Femur (tissue), 1 donor: ENCODE measurements around the gene PDP2.
A peak's percentile ranks its signal among the peaks of the same experiment; 100 is the strongest.
"Not testable (repeated sequence)": the region's sequence is repeated elsewhere in the genome, so short reads cannot be mapped to it uniquely, and the experiment has no call there.

Experiments
- DNase-seq: peaks from one replicate; pipeline ENCODE4 v3.0.0-alpha.2; 2017

The PDP2 gene

DNA sequence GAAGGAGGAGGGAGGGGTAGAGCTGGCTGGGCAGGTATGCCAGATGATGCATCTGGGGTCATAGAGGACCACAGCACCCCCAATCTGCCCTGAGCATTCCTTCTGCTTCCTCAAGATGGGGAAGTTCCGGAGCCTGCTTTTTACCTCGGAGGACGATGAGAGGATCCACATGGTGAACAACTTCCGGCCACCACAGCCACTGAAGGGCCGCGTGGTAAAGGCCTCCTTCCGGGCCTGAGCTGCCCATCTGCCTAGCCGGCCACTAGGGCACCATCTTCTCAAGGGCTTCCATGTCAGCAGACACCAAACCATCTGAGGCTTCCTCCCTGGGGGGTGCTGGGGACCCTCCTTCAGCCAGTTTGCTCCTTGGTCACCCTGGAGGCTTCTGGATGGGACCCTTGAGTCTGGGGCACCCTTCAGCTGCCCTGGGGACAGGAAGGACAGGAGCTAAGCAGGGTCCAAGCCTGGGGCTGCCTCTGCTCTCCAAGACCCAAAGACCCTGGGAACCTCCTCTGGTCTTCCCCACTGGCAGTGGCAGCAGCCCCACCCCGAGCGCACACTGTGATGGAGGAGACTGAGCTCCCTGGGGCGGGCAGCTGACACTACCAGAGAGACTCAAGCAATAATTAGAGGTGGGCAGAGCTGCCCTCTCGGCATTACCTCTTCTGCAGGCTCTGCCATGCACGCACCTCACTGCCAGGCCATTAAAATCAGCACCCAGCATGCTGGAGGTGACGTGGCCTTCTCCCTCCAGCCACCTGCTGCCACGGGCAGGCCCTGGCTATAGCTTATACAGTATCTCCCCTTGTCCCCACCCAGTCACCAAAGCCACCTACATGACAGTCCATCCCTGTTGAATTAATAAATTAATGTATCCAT is 26.8 kb upstream of the PDP2 start:
- DNase-seq: no peak

DNA sequence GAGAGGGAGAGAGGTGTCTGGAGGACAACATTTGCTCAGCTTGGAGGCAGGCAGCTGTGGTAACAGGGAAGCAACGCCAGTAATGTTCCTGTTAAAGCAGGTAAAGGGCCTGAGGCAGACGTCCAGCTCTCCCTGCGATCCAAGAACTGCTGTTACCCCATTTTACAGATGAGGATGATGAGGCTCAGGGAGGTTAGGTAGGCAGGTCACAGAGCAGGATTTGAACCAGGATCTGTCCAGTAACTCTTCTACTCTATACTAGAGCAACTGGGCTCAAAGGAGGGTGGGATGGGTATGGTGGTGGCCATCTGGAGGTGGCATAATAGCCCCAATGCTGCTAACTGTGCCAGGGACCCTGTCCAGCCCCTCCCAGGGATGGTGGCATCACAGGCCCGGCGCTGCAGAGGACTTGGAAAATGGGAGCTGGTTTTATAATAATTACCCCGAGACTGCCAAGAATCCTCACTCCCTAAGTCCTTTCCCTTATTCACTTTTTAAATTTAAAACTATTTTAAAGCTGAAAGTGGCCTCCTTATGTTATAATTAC is 24.1 kb upstream of the PDP2 start:
- DNase-seq: no peak

DNA sequence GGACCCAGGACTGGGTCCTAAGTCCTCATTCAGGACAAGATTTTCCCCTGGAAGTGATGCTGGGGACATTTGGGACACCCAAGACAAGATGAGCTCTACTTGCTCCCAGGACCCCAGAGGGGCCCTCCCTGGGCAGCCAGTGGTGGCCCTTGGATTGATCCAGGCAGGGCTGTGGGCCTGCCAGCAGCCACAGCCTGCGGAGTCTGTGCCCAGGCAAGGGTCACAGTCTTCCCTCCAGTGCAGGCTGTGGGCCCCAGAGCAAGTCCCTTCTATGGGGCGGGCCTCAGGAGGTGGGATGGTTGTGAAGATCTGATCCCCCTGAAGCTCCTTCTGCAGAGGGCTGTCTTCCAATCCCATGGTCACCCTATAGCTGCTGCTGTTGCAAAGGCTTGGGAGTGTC is 23.5 kb upstream of the PDP2 start:
- DNase-seq: no peak

DNA sequence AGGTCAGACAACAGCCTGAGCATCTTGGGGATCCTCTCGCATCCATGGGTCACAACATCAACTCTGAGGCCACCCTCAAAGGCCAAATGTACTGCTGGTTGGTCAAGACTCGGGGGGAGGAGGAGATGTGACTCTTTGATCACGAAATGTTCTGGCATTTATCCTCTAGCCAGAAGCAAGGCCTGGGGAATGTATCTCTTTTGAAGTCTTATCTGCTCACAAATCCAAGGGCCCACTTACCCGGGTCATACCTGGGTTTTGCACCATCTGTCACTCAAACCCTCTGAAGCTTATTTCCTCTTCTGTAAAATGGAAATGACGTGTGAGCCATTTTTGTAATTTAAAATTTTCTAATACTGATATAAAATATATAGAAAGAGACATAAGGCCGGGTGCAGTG is 22.9 kb upstream of the PDP2 start:
- no peak for DNase-seq

DNA sequence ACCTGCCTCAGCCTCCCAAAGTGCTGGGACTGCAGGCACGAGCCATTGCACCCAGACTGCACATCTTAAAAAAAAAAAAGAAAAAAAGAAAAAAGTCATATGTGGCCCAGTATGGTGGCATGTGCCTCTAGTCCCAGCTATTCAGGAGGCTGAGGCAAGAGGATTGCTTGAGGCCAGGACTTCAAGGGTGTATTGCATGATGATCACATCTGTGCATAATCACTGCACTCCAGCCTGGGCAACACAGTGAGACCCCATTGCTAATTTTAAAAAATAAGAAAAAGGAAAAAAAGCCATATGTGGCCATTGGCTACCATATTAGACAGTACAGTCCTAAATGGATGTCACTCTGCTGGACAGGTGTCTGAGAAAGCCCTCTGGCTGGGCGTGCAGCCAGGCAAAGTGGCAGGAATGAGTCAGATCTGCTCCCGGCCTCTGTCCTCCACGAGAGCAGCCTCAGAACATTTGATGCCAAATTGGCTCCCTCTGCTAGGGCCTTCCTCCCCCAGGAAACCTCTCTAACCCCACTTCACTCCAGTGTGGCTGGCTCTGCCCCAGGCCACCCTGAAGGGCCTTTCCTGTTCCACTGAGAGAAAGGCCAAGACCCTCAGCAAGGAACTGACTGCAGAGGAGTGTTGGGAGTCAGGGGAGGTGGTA is 21.4 kb upstream of the PDP2 start:
- DNase-seq: no peak

DNA sequence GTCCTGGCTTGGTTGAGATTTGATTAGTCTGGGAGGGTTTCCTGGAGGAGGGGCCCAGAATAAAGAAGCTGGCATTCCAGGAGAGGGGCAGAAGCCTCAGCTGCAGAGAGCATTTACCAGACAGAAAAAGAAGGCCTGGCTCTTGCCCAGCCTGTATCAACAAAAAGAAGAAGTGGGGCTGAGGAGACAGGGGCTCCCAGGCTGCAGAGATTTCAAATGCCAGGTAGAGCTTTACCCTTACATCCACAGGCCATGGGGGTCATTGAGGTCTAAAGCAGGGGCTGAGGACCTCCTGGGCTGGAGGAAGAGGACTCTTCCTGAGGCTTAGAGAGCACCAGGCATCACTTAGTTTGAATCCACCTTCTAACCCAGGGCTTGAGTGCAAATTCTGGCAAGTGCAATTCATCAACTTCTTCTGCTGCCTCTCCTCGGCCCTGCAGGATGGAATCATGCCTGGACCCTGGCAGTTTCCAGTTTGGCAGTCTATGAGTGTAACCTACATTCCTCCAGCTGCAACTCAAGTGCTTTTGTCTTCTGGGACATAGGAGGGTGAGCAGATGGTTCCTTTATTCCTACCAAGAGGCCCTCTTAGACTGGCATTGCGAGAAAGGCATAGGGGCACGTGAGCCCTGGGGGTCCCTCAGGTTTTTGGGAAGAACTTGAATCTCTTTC is 20.8 kb upstream of the PDP2 start:
- DNase-seq: no peak

DNA sequence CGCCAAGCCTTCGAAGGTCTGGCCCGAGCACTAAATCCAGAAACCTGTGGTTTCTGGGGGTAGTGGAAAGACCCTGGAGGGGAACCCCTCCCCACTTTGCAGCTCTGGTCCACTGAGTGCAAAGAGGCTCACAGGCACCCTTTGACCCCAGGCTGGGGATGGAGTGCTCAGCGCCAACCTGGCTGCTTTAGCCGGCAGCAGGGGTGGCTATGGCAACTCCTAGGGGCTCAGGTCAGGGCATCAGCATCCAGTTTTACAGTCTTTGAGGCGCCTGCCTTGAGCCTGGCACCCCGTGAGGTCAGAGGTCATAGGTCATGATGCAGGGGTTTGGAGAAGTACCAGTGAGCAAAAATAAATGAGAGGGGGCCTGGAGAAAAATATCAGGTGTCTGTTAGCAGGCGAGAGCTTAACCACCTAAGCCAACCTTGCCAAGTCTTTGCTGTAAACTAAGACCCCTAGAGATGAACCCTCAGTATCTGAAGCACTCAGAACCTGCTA is 18.2 kb upstream of the PDP2 start:
- DNase-seq: no peak

DNA sequence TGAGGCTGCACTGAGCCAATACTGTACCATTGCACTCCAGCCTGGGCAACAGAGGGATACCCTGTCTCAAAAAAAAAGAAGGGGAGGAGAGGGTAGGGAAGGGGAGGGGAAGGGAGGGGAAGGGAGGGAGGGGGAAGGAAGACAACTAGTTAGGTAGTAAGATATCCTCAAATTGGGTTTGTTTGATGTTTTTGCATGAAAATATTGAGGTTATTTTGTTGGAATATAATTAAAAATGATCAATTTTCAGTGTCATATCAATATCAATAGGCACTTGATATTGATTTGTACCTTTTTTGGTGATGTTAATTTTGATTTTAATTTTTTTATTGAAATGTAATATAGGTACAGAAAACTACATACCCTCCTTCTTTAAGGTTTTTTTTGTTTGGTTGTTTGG is 16.6 kb upstream of the PDP2 start:
- no peak for DNase-seq

DNA sequence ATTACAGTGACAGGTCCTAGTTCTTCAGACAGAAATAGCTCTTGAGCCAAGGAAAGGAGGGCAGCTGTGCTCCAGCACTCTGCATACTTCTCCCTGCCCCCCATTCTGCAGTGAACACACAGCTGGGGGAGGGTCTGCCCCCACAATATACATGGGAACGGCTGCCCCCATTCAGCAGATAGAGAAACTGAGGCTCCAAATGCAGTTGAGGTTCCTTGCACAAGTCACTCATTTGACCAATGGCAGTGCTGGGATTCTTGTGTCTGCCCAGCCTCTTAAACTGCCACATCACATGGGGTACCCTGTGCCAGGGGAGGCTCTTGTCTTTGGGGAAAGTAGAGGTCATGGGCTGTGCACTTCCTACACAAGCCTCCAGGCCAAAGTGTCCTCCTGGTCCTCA is 10.9 kb upstream of the PDP2 start:
- no peak for DNase-seq

DNA sequence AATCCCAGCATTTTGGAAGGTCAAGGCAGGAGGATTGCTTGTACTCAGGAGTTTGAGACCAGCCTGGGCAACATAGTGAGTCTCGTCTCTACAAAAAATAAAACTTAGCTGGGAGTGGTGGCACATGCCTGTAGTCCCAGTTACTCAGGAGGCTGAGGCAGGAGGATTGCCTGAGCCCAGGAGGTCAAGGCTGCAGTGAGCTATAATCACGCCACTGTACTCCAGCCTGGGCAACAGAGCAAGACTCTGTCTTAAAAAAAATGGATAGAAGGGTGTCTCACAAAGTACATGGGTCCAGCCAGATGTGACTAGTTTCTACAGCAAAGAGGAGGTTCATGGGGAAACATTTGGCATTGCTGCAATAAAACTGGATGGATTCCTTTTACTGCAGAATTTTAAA is 9.0 kb upstream of the PDP2 start:
- not testable (repeated sequence) for DNase-seq

DNA sequence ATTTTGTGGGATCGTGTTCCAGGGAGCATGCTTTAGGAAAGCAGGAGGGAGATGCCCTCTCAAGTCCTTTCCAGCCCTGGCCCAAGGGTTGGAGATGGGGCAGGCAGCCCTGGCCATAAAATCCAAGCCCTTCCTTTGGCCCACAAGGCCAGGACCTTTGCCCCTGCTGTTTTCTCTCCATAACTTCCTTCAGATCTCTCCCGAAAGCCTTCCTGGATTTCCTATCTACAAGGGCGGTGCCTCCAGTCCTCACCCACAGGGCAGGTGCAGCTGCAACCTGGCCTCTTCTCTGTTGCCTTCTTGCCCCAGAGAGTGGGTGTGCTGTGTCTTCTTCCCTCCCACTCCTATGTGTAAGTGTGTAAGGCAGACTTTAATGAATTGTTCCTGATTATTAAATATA is 8.5 kb upstream of the PDP2 start:
- DNase-seq: no peak

DNA sequence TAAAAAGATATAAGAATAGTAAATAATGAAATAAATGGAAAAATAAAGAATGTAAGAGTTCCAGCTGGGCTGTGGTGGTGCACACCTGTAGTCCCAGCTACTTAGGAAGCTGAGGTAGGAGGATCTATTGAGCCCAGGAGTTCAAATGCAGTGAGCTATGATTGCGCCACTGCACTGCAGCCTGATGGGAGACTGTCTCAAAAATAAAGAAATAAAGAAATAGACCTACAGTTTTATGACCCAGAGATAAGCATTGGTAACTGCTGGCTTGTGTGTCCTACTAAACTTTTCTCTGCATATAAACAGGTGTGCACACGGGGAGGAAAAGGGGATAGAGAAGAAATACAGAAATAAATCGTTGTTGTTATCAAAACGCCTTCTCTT is 7.8 kb upstream of the PDP2 start:
- no peak for DNase-seq

DNA sequence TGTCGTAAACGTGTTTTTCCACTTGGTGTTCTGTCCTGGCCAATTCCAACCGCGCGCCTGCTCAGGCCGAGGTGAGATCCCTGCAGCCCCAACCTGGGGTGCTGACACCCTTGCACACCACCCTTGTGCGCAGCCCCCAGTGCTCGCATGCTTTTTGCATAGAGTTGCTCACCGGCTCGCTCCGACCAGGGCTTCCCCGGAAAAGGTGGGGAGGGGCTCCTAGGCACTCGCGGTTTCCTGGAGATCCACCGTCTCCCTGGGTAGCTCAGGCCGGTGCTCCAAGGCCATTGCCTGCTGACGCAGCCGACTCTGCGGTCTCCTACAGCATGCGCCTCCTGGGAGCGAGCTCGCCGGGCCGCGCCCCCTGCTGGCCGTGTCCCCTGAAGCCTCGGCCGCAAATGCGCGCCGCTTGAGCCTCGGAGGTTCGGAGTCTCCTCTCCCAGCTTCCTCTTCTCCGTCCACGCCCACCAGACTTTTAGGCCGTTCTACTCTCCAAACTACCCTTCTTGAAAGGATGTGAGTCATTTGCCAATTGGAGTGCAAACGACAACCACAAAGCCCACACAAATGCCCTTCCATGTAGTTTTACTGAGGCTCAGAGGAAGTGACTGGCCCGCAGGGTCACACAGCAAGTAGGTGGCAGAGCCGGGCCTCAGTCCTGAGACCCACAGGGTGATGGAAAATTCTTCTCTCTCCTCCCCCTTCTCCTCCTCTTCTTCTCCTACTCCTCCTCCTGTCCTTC is 7.2 kb upstream of the PDP2 start:
- DNase-seq: peak; percentile 90

DNA sequence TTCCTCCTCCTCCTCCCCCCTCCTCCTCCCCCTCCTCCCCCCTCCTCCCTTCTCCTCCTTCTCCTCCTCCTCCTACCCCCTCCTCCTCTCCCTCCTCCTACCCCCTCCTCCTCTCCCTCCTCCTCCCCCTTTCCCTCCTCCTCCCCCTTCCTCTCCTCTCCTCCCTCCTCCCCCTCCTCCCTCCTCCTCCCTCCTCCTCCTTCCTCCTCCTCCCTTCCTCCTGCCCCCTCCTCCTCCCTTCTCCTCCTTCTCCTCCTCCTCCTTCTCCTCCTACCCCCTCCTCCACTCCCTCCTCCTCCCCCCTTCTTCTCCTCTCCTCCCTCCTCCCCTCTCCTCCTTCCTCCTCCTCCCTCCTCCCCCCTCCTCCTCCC is 6.6 kb upstream of the PDP2 start:
- no peak for DNase-seq

DNA sequence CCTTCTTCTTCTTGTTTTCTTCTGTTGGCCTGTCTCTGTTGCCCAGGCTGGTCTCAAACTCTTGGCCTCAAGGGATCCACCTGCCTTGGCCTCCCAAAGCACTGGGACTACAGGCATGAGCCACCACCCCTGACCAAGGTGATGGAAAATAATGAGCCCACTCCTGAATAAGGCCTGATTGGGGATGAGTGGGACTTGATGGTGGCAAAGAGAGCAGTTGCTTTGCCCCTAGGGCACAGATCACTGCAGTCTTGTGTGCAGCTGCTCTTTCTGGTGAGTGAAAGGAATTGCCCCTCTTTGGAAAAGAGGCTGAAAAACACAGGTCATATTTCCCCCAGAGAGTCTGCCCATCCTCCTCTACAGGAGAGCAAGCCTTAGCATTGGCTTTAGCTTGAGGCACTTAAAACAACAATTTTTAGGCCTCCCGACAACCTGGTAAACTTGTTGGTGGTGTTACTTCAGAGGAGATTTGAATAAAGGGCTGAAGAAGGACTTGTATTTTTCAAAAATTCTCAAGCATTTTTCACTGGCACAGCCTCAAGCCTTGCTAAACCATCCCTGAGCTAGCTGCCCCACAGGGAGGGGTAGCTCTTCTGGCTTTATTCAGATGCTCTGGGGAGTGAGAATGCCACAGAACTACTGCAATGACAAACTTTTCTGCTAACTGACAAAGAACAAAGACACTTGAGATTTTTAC is 6.1 kb upstream of the PDP2 start:
- DNase-seq: no peak

DNA sequence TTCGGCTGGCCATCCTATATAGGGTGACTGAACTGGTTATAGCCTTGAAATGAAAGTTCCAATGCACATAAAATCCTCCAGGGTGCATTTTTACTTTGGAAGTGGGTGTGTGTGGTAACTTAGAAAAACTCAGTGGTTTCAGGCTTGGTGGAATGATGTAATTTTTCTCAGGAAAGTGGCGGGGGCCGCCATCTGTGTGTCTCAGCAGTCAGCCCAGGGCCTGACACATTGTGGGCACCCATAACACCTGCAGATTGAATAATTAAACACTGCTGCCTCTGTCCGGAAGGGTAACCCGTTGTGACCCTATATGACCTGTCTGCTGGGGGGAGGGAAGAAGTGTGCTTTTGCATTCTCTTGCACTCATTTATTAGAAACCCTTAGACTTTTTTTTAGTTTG is 2.2 kb upstream of the PDP2 start:
- no peak for DNase-seq

DNA sequence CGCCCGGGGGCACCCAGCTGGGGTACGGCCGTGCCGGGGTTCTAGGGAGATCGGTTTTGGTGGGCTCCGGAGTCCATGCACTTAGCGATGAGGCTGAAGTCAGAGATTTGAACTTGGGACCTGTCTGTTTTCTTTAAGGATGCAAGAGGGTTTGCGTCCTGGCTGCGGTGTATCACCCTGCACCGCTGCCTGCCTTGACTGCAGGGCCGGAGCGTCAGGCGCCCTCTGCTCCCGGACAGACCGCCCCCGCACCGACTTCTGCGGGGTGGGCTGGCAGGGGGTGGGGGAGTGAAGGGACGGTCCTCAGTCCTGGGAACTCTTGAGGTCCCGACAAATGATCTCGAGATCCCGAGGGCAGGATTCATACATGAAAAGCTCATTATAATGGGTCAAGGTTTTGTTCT is 701 bp downstream of the PDP2 start:
- DNase-seq: no peak

DNA sequence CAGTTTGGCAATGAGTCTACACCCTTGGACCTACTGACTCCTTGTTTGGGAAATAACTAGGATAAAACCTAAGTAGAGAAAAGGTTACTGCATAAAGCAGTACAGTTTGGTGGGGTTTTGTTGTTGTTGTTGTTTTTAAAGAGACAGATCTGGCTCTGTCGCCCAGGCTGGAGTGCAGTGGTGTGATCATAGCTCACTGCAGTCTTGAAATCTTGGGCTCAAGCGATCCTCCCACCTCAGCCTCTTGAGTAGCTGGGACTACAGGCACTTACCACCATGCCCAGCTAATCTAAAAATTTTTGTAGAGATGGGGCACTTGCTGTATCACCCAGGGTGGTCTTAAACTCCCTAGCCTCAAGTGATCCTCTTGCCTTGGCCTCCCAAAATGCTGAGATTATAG is 1.2 kb downstream of the PDP2 start:
- no peak for DNase-seq

DNA sequence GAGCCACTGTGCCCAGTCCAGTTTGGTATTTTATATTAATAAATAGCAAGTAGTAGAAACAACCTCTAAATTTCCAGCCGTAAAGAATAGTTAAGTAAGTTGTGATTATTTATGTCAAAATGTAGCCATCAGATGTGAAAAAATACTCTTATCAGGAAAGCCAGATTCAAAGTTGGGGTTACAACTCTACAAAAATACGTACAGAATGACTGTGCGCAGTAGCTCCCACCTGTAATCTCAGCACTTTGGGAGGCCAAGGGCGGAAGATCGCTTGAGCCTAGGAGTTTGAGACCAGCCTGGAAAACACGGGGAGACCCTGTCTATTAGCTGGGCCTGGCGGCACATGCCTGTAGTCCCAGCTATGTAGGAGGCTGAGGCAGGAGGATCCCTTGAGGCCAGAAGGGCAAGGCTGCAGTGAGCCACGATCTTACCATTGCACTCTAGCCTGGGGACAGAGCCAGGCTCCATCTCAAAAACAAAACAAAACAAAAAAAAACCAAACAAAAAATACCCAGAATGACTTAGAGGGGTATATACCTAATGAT is 1.7 kb downstream of the PDP2 start:
- no peak for DNase-seq

DNA sequence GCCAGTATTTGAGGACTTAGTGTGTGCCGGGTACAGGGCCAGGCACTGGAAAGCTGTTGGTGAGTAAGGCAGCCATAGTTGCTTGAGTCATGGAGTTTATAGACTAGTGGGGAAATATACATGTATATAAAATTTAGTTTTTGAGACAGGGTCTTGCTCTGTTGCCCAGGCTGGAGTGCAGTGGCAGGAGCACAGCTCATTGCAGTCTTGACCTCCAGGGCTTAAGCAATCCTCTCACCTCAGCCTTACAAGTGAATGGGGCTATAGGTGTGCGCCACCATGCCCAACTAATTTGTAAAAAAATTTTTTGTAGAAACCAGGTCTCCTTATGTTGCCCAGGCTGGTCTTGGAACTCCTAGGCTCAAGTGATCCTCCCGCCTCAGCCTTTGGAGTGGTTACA is 2.4 kb downstream of the PDP2 start:
- no peak for DNase-seq

DNA sequence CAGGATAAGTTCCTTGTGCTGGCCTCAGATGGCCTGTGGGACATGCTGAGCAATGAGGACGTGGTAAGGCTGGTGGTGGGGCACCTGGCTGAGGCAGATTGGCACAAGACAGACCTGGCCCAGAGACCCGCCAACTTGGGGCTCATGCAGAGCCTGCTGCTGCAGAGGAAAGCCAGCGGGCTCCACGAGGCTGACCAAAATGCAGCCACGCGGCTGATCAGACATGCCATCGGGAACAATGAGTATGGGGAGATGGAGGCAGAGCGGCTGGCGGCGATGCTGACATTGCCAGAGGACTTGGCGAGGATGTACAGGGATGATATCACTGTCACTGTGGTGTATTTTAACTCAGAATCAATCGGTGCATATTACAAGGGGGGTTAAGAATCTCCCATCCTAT is 5.2 kb downstream of the PDP2 start:
- no peak for DNase-seq

DNA sequence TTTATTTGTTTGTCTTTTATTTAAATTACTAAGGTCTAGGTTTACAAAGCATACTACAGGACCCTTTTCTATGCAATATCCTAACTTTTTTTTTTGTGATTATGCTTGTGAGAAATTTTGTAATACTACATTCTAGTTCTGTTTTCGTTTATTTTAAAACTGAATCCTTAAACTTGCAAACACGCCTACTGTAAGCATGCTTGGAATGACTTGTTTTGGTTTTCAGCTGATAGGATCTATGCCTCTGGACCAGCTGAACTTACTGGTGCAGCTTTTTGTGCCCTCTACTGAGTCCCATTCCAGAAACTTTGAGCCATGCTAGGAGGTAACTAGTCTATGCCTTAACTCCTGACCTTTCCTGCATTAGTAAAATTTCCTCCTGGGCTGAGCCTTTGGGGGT is 6.0 kb downstream of the PDP2 start:
- DNase-seq: no peak
